ENCODE results near the gene PLAA. TPM values are rescaled to one million over a fixed set of nuclear protein-coding genes. Genes with fewer than 3 reads are reported as not detected.

PLAA gene
- polyA plus RNA-seq, 1 experiment: 27.3 TPM

DNA sequence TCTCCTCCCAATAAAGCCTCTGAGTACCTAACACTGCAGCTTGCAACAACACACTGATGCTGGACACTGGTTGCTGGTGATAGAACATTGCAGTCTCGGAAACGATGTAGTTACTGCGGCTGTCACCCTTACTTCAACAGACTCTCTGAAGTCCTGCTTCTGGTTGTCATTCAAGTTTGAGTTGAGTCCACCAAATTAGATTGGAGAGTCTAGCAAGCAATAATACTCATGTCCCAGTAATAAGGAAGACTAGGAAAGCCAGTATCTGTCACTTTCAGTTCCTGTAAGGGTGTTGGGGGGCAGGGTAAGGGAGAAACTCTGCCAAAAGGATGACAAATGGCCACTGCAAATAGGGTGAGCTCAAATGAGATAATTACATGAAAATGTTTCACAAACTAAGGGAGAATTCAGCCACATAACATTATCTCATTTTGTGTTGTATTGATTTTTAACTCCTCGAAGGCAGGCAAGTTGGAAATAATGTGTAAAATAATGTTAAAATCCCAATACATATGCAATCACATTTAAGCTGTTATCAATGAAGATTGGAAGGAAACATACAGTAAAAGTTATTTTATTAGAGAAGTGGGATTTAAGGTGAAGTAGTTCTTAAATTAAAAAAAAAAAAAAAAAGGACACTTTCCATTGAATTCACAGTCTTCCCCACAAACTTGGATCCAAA lies 8.3 kb upstream of the PLAA start:
- ChIA-PET POLR2A (interaction anchor here (0.5 to 2.3 kb wide), 5 partner anchors 8 to 735 kb away, joined by 3 to 15 read pairs (median 5); partner anchors contain the start of genes CAAP1 and PLAA), CTCF (no interaction called here)
- Histone ChIP-seq H3K27ac (ENCODE audit: low read depth, low read length) (peak overlapping the region; percentile 73), H3K27me3 (ENCODE audit: control insufficient read depth, insufficient read depth, low read length) (no peaks in the 10 kb centered on the region), H3K9me3 (ENCODE audit: control insufficient read depth, insufficient read depth, low read length) (no peaks in the 10 kb centered on the region), H3K4me3 (ENCODE audit: low read depth, low read length) (peak overlapping the region; percentile 80)
- TF ChIP-seq, protein P1, sequence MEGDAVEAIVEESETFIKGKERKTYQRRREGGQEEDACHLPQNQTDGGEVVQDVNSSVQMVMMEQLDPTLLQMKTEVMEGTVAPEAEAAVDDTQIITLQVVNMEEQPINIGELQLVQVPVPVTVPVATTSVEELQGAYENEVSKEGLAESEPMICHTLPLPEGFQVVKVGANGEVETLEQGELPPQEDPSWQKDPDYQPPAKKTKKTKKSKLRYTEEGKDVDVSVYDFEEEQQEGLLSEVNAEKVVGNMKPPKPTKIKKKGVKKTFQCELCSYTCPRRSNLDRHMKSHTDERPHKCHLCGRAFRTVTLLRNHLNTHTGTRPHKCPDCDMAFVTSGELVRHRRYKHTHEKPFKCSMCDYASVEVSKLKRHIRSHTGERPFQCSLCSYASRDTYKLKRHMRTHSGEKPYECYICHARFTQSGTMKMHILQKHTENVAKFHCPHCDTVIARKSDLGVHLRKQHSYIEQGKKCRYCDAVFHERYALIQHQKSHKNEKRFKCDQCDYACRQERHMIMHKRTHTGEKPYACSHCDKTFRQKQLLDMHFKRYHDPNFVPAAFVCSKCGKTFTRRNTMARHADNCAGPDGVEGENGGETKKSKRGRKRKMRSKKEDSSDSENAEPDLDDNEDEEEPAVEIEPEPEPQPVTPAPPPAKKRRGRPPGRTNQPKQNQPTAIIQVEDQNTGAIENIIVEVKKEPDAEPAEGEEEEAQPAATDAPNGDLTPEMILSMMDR (IDR thresholded peaks at IDR 0.05; ENCODE audit: low read depth, low read length): no peak
- no peak for DNase-seq (ENCODE audit: low read depth, low spot score)

DNA sequence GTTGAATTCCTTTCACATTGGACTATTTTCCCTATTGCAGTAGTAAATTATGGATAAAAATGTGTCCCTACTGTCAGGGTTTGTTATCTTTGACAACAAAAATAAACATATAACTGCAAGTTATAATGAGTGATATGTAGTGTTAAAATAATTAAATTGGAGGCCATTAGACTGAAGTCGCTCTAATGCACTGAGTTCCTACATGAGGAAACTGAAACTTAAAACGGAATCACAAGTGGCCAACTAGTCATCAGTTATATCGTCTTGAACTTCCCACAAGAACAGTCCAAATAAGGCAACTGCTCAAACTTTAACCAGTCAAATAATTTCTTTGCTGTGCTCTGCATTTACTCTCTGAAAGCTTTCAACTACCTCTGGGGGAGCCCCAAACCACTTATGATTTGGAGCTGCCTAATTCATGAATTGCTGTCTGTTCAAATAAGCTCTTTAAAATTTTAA lies 7.0 kb upstream of the PLAA start:
- CTCF ChIA-PET: no interaction called here
- H3K27ac ChIP-seq (ENCODE audit: low read depth, low read length): no peak overlapping the region
- no peaks in the 10 kb centered on the region for H3K27me3 ChIP-seq (ENCODE audit: control insufficient read depth, insufficient read depth, low read length)
- TF ChIP-seq, protein P1 (IDR thresholded peaks at IDR 0.05; ENCODE audit: low read depth, low read length): no peak
- no peaks in the 10 kb centered on the region for H3K9me3 ChIP-seq (ENCODE audit: control insufficient read depth, insufficient read depth, low read length)
- POLR2A ChIA-PET: no interaction called here
- no peak for DNase-seq (ENCODE audit: low read depth, low spot score)
- H3K4me3 ChIP-seq (ENCODE audit: low read depth, low read length): no peak overlapping the region

DNA sequence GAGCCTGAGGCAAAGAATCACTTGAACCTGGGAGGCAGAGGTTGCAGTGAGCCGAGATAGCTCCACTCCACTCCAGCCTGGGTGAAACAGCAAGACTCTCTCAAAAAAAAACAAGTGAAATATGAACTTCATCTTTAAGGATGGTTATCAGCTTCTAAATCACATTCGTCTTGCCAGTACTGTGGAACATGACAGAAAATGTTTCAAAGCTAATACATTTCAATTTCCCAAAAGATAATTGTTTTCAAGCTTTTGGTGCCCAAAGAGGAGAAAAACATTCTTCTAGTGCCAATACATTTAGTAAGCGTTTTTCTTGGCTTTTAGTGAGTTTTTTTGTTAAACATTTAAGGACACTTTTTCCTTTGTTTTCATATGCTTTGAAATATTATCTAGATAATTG lies 4.8 kb upstream of the PLAA start:
- TF ChIP-seq, protein P1 (IDR thresholded peaks at IDR 0.05; ENCODE audit: low read depth, low read length): no peak
- ChIA-PET POLR2A (no interaction called here), CTCF (no interaction called here)
- no peak overlapping the region for H3K4me3 ChIP-seq (ENCODE audit: low read depth, low read length)
- DNase-seq (ENCODE audit: low read depth, low spot score): no peak
- H3K9me3 ChIP-seq (ENCODE audit: control insufficient read depth, insufficient read depth, low read length): peaks cover 2% of the 10 kb centered on the region; the same call in 1 of the 2 replicates
- H3K27ac ChIP-seq (ENCODE audit: low read depth, low read length): no peak overlapping the region
- H3K27me3 ChIP-seq (ENCODE audit: control insufficient read depth, insufficient read depth, low read length): no peaks in the 10 kb centered on the region

DNA sequence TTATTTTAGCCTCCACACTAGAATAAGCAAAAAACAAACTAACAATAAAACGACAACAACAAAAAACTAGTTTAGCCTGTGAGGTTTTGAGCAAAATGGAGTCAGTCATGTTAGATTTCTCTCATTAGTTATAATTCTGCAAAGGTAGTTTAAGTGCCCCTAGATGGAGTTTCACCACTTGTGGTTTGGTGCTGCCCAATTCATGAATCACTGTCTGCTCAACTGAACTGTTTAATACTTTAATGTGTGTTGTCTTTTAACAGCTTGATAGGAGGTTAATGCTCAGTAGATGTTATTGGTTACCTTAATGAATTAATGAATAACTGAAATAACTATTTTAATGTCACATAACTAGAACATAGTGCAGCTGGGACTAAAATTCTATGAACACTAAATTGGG lies 3.5 kb upstream of the PLAA start:
- peaks cover 5% of the 10 kb centered on the region; the same call in 1 of the 2 replicates for H3K9me3 ChIP-seq (ENCODE audit: control insufficient read depth, insufficient read depth, low read length)
- H3K4me3 ChIP-seq (ENCODE audit: low read depth, low read length): no peak overlapping the region
- no peak overlapping the region for H3K27ac ChIP-seq (ENCODE audit: low read depth, low read length)
- POLR2A ChIA-PET: no interaction called here
- H3K27me3 ChIP-seq (ENCODE audit: control insufficient read depth, insufficient read depth, low read length): no peaks in the 10 kb centered on the region
- CTCF ChIA-PET: interaction anchor here (0.6 to 1.0 kb wide), 2 partner anchors 12 to 383 kb away, joined by 3 read pairs; no protein-coding TSS in a partner anchor
- TF ChIP-seq, protein P1 (IDR thresholded peaks at IDR 0.05; ENCODE audit: low read depth, low read length): no peak
- DNase-seq (ENCODE audit: low read depth, low spot score): no peak

DNA sequence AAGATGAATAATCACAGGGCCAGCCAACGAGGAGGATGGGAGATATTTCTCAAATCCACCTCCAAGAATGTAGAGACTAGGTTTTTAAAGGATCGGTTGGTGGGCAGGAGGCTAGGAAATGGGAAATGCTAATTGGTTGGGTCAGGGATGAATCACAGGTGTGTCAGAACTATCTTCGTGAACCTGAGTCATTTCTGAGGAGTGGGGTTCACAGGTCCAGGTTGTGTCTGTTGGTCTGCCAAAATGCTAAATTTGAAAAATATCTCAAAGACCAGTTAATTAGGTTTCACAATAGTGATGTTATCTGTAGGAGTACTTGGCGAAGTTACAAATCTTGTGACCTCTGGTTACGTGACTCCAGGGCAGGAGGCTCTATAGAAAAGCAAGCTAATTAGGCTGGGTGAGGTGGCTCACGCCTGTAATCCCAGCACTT lies 2.6 kb upstream of the PLAA start:
- H3K4me3 ChIP-seq (ENCODE audit: low read depth, low read length): no peak overlapping the region
- no peaks in the 10 kb centered on the region for H3K27me3 ChIP-seq (ENCODE audit: control insufficient read depth, insufficient read depth, low read length)
- peaks cover 5% of the 10 kb centered on the region; the same call in 1 of the 2 replicates for H3K9me3 ChIP-seq (ENCODE audit: control insufficient read depth, insufficient read depth, low read length)
- ChIA-PET CTCF (interaction anchor here (1.0 kb wide), 1 partner anchor 384 kb away, joined by 3 read pairs; no protein-coding TSS in a partner anchor), POLR2A (no interaction called here)
- no peak overlapping the region for H3K27ac ChIP-seq (ENCODE audit: low read depth, low read length)
- TF ChIP-seq, protein P1 (IDR thresholded peaks at IDR 0.05; ENCODE audit: low read depth, low read length): no peak
- no peak for DNase-seq (ENCODE audit: low read depth, low spot score)

All from AG04450 (cell line).